HepG2 (cell line): ENCODE data around the gene ZFP90. TPM values are rescaled to one million over a fixed set of nuclear protein-coding genes. Genes with fewer than 3 reads are reported as not detected.

Source experiments
- ATM ChIP-seq: fragments of 450-650 bp; IDR thresholded peaks from 2 replicates; pipeline ENCODE4 v1.7.1; 2017; ENCODE audit warnings: mild to moderate bottlenecking, borderline replicate concordance
- CCDC6 ChIP-seq: sonication (generic); formaldehyde crosslinking; IDR thresholded peaks from 2 replicates; pipeline ENCODE4 v1.8.1; 2022; ENCODE audit warnings: mild to moderate bottlenecking, missing genetic modification reagents, moderate library complexity
- CHD4 ChIP-seq: fragments of 200-600 bp; sonication (generic); IDR thresholded peaks from 2 replicates; pipeline ENCODE4 v1.7.0; 2017; ENCODE audit warnings: mild to moderate bottlenecking, low read length, borderline replicate concordance
- ETV5 ChIP-seq: IDR thresholded peaks from 2 replicates; pipeline ENCODE4 v1.6.1; 2018; ENCODE audit warnings: missing biosample characterization, missing genetic modification reagents, inconsistent platforms, borderline replicate concordance
- HNRNPUL1 ChIP-seq: fragments of 200-400 bp; formaldehyde crosslinking; IDR thresholded peaks from 2 replicates; pipeline ENCODE4 v1.6.1; 2017; ENCODE audit warnings: low read depth, mild to moderate bottlenecking, low read length, moderate library complexity
- KLF16 ChIP-seq, 2 experiments: sonication (generic) in 1 of 2; formaldehyde crosslinking in 1 of 2; IDR thresholded peaks; 2 replicates each; pipeline versions ENCODE4 v1.6.1 to v1.8.0; 2016 to 2023; ENCODE audit warnings: missing genetic modification reagents in 2 of 2, missing compliant biosample characterization in 1 of 2
- MEIS1 ChIP-seq: sonication (generic); formaldehyde crosslinking; IDR thresholded peaks from 2 replicates; pipeline ENCODE4 v1.9.0; 2021; ENCODE audit warnings: mild to moderate bottlenecking, missing genetic modification reagents, moderate library complexity, borderline replicate concordance
- MIER3 ChIP-seq: IDR thresholded peaks from 2 replicates; pipeline ENCODE4 v1.6.1; 2016; ENCODE audit warnings: missing compliant biosample characterization, borderline replicate concordance
- NFRKB ChIP-seq: fragments of 450-650 bp; IDR thresholded peaks from 2 replicates; pipeline ENCODE4 v1.6.1; 2017
- NFYB ChIP-seq: sonication (generic); formaldehyde crosslinking; IDR thresholded peaks from 2 replicates; pipeline ENCODE4 v1.4.0; 2020; ENCODE audit warnings: missing genetic modification reagents
- SP4 ChIP-seq: sonication (generic); formaldehyde crosslinking; IDR thresholded peaks from 2 replicates; pipeline ENCODE4 v1.8.1; 2023; ENCODE audit warnings: mild to moderate bottlenecking, missing genetic modification reagents
- SYNCRIP ChIP-seq: fragments of 200-400 bp; formaldehyde crosslinking; IDR thresholded peaks from 2 replicates; pipeline ENCODE4 v1.6.1; 2018; ENCODE audit warnings: mild to moderate bottlenecking, low read depth, low read length; ENCODE audit not compliant: insufficient read depth
- ZFX ChIP-seq: sonication (generic); formaldehyde crosslinking; IDR thresholded peaks from 2 replicates; pipeline ENCODE4 v1.4.0; 2020; ENCODE audit warnings: mild to moderate bottlenecking, low read depth, missing genetic modification reagents, moderate library complexity
- ZNF335 ChIP-seq: sonication (generic); formaldehyde crosslinking; IDR thresholded peaks from 2 replicates; pipeline ENCODE4 v1.4.0; 2020; ENCODE audit warnings: missing genetic modification reagents
- ZNF703 ChIP-seq: sonication (generic); formaldehyde crosslinking; IDR thresholded peaks from 2 replicates; pipeline ENCODE4 v1.5.1; 2020; ENCODE audit warnings: missing genetic modification reagents, mild to moderate bottlenecking, moderate library complexity, borderline replicate concordance
- polyA plus RNA-seq, 8 experiments: library from polyadenylated mRNA; depleted of rRNA in 3 of 8; stranded (reverse) in 7 of 8; unstranded in 1 of 8; fragments of >200 nt; fragmentation: Illumina TruSeq in 4 of 8; extraction: Trizol in 4 of 8; gene quantifications; 2 replicates each; pipeline versions ENCODE4 v1.2.1 to v1.2.3, GENCODE V29; 2011 to 2016; ENCODE audit warnings: low read depth in 4 of 8, missing spikeins in 1 of 8, mixed read lengths in 1 of 8; ENCODE audit not compliant: insufficient read depth in 1 of 8
- total RNA-seq, 5 experiments: library from RNA; depleted of rRNA; stranded (reverse); fragments of >200 nt; fragmentation: Illumina TruSeq; extraction: Trizol; gene quantifications; 2 replicates each; pipeline ENCODE4 v1.2.3, GENCODE V29; 2016; ENCODE audit warnings: low read depth in 1 of 5
- TF ChIP-seq, protein P1 (sequence below): sonication (generic); formaldehyde crosslinking; IDR thresholded peaks from 2 replicates; pipeline ENCODE4 v1.4.0; 2020; ENCODE audit warnings: mild to moderate bottlenecking, missing genetic modification reagents, borderline replicate concordance
- TF ChIP-seq, protein P2 (sequence below): sonication (generic); formaldehyde crosslinking; IDR thresholded peaks from 2 replicates; pipeline ENCODE4 v1.4.0; 2020; ENCODE audit warnings: missing genetic modification reagents
- TF ChIP-seq, protein P3 (sequence below): sonication (generic); formaldehyde crosslinking; IDR thresholded peaks from 2 replicates; pipeline ENCODE4 v1.4.0; 2020; ENCODE audit warnings: missing genetic modification reagents
- TF ChIP-seq, protein P4 (sequence below): sonication (generic); formaldehyde crosslinking; IDR thresholded peaks from 2 replicates; pipeline ENCODE4 v1.9.0; 2021; ENCODE audit warnings: missing genetic modification reagents, mild to moderate bottlenecking, borderline replicate concordance

Gene ZFP90
- total and polyA plus RNA-seq, 2 of the 13 experiments (the other 11 are each of a cell fraction or from before 2014, with no cell fraction given) = 17.6 to 18.9 TPM

DNA sequence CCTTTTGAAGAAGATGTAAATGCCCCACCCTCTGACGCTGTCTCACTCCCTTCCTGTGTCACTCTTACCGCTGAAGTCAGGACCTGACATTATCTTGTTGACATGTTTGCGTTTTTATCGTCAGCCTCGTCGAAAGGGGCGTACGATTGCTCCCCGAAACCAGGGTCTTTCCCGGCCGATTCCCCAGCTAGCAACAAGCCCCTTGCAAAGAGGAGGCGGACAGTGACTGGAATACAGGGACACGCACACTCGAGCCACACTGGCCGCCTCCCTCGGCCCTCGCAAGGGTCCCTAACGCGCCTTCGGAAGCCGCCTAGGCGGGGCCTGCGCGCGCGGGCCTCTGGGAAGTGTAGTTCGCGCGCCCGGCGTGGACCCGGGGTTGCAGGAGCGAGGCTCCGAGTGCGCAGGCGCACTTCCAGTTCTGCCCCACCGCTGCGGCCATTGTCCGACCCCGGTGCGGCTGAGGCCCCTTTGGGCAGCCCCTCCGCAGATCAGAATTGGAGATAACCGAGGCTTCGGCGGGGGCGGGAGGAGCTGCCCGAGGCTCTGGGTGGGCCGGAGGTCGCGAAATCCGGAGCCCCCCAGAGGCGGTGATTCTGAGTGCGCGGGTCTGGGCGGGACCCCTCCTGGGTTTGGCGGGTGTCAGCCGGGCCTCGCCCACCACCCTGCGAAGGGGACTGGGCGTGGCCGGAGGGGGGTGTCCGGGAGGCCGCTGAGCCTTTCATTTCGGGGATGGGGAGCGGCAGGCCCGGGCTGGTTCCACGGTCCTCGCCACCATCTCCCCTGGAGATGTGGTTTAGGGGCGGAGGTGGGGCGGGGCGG lies at the start of gene ZFP90 (continued):
- TF ChIP-seq, protein P1, sequence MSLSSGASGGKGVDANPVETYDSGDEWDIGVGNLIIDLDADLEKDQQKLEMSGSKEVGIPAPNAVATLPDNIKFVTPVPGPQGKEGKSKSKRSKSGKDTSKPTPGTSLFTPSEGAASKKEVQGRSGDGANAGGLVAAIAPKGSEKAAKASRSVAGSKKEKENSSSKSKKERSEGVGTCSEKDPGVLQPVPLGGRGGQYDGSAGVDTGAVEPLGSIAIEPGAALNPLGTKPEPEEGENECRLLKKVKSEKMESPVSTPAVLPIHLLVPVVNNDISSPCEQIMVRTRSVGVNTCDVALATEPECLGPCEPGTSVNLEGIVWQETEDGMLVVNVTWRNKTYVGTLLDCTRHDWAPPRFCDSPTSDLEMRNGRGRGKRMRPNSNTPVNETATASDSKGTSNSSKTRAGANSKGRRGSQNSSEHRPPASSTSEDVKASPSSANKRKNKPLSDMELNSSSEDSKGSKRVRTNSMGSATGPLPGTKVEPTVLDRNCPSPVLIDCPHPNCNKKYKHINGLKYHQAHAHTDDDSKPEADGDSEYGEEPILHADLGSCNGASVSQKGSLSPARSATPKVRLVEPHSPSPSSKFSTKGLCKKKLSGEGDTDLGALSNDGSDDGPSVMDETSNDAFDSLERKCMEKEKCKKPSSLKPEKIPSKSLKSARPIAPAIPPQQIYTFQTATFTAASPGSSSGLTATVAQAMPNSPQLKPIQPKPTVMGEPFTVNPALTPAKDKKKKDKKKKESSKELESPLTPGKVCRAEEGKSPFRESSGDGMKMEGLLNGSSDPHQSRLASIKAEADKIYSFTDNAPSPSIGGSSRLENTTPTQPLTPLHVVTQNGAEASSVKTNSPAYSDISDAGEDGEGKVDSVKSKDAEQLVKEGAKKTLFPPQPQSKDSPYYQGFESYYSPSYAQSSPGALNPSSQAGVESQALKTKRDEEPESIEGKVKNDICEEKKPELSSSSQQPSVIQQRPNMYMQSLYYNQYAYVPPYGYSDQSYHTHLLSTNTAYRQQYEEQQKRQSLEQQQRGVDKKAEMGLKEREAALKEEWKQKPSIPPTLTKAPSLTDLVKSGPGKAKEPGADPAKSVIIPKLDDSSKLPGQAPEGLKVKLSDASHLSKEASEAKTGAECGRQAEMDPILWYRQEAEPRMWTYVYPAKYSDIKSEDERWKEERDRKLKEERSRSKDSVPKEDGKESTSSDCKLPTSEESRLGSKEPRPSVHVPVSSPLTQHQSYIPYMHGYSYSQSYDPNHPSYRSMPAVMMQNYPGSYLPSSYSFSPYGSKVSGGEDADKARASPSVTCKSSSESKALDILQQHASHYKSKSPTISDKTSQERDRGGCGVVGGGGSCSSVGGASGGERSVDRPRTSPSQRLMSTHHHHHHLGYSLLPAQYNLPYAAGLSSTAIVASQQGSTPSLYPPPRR (CRISPR knock-in tag) = no peak
- TF ChIP-seq CCDC6 (no peak), NFRKB (no peak), MEIS1 (CRISPR knock-in tag) (no peak; the same call in 1 of the 2 replicates), MIER3 (0 out of 2 replicates have a peak, but pooled peaks have one; percentile 57), ETV5 (CRISPR knock-in tag) (no peak; the same call in 1 of the 2 replicates), HNRNPUL1 (peak; percentile 40; the same call in 1 of the 2 replicates), ZNF335 (CRISPR knock-in tag) (peak; percentile 89), ATM (no peak), ZNF703 (no peak), SYNCRIP (no peak), CHD4 (no peak), KLF16 (CRISPR knock-in tag; IDR thresholded peaks at IDR 0.05) (0 out of 4 replicates have a peak, but pooled peaks of 1 of the 2 experiments have one; percentile 42), SP4 (CRISPR knock-in tag) (no peak; the same call in 1 of the 2 replicates), NFYB (CRISPR knock-in tag) (peak; percentile 28; the same call in 1 of the 2 replicates), ZFX (CRISPR knock-in tag) (peak; percentile 86)
- TF ChIP-seq, protein P2, sequence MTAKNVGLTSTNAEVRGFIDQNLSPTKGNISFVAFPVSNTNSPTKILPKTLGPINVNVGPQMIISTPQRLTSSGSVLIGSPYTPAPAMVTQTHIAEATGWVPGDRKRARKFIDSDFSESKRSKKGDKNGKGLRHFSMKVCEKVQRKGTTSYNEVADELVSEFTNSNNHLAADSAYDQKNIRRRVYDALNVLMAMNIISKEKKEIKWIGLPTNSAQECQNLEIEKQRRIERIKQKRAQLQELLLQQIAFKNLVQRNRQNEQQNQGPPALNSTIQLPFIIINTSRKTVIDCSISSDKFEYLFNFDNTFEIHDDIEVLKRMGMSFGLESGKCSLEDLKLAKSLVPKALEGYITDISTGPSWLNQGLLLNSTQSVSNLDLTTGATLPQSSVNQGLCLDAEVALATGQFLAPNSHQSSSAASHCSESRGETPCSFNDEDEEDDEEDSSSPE = peak; percentile 89
- TF ChIP-seq, protein P3, sequence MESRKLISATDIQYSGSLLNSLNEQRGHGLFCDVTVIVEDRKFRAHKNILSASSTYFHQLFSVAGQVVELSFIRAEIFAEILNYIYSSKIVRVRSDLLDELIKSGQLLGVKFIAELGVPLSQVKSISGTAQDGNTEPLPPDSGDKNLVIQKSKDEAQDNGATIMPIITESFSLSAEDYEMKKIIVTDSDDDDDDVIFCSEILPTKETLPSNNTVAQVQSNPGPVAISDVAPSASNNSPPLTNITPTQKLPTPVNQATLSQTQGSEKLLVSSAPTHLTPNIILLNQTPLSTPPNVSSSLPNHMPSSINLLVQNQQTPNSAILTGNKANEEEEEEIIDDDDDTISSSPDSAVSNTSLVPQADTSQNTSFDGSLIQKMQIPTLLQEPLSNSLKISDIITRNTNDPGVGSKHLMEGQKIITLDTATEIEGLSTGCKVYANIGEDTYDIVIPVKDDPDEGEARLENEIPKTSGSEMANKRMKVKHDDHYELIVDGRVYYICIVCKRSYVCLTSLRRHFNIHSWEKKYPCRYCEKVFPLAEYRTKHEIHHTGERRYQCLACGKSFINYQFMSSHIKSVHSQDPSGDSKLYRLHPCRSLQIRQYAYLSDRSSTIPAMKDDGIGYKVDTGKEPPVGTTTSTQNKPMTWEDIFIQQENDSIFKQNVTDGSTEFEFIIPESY = no peak; the same call in 1 of the 2 replicates
- TF ChIP-seq, protein P4, sequence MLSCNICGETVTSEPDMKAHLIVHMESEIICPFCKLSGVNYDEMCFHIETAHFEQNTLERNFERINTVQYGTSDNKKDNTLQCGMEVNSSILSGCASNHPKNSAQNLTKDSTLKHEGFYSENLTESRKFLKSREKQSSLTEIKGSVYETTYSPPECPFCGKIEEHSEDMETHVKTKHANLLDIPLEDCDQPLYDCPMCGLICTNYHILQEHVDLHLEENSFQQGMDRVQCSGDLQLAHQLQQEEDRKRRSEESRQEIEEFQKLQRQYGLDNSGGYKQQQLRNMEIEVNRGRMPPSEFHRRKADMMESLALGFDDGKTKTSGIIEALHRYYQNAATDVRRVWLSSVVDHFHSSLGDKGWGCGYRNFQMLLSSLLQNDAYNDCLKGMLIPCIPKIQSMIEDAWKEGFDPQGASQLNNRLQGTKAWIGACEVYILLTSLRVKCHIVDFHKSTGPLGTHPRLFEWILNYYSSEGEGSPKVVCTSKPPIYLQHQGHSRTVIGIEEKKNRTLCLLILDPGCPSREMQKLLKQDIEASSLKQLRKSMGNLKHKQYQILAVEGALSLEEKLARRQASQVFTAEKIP = no peak
